GM12878 (cell line): ENCODE measurements around the gene DNAI2.

Experiments used
- CTCF ChIP-seq, 3 experiments: IDR thresholded peaks in 2 of 3; conservative IDR thresholded peaks in 1 of 3; 2 replicates each; pipeline ENCODE4 v1.5.1; 2011; ENCODE audit warnings: low read depth in 3 of 3, low read length in 3 of 3, mild to moderate bottlenecking in 3 of 3, control low read depth in 2 of 3, moderate library complexity in 2 of 3, inconsistent platforms in 1 of 3, mixed read lengths in 1 of 3; ENCODE audit not compliant: control insufficient read depth in 2 of 3, insufficient read depth in 1 of 3; ENCODE audit errors: extremely low read depth in 1 of 3
- NFYB ChIP-seq: IDR thresholded peaks from 2 replicates; pipeline ENCODE4 v1.6.1; 2011; ENCODE audit warnings: low read depth, mild to moderate bottlenecking, low read length, improper control_type of control experiment, moderate library complexity; ENCODE audit not compliant: insufficient read depth
- POLR2A ChIP-seq: IDR thresholded peaks from 2 replicates; pipeline ENCODE4 v1.6.1; 2011; ENCODE audit warnings: low read depth, mild to moderate bottlenecking, low read length
- RFX5 ChIP-seq: IDR thresholded peaks from 2 replicates; pipeline ENCODE4 v1.6.1; 2011; ENCODE audit warnings: low read depth, low read length, improper control_type of control experiment
- SKIL ChIP-seq: fragments of 450-650 bp; IDR thresholded peaks from 2 replicates; pipeline ENCODE4 v1.6.1; 2017; ENCODE audit warnings: mild to moderate bottlenecking, low read depth, inconsistent platforms; ENCODE audit not compliant: poor library complexity, severe bottlenecking

- TF ChIP-seq CTCF (IDR thresholded peaks at IDR 0.05 in 2 of 3, conservative IDR thresholded peaks at IDR 0.05 in 1 of 3; ENCODE audit: control insufficient read depth in 2 of 3, extremely low read depth in 1 of 3, insufficient read depth in 1 of 3, low read depth in 3 of 3, low read length in 3 of 3) (no peak), NFYB (no peak), SKIL (no peak), RFX5 (no peak), POLR2A (no peak)
These were observed 69.7 kb downstream of the DNAI2 start for GRCh38 chr17:74343526-74344284.
